COLO668 (cell line): ENCODE measurements around the gene KCNG2.
"Not testable (repeated sequence)": the region's sequence is repeated elsewhere in the genome, so short reads cannot be mapped to it uniquely, and the experiment has no call there.

ENCODE experiments used
- DNase-seq: peaks from one replicate; lab custom pipeline; 2025; ENCODE audit not compliant: unreplicated experiment; lab: John Stamatoyannopoulos, UW

Gene KCNG2

DNA sequence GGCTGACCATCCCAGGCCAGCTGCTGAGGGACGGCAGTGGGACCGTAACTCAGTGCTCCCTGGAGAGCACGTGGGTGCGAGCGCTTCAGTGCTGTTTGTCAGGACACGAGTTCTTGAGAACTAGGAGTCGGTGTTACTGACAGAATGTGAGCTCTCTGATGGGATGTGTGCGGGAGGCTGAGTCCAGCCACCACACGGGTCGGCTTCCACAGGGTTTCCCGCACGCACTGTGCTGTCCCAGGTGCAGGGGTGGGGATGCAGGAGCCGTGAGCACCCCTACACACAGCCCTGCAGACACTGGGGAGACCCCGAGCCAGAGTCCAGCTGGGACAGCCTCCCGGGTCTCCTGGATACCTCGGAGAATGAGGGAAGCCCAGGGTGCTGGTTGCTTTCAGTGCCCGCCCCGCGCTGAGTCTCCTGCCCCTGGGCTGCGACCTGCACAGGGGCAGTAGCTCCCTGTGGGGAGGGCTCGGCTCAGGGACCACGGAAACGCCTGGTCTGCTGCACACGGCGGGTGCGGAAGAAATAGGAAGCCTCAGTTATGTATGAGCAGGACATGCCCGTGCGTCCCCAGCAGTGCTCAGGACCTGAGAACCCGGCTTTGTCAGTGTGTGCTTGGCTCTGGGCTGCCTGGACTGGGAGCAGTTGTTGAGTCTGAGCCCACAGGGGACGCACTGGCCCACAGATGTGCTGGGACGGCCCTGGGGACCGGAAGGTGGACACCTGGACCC, 71.2 kb downstream of the KCNG2 start:
- DNase-seq: no peak

DNA sequence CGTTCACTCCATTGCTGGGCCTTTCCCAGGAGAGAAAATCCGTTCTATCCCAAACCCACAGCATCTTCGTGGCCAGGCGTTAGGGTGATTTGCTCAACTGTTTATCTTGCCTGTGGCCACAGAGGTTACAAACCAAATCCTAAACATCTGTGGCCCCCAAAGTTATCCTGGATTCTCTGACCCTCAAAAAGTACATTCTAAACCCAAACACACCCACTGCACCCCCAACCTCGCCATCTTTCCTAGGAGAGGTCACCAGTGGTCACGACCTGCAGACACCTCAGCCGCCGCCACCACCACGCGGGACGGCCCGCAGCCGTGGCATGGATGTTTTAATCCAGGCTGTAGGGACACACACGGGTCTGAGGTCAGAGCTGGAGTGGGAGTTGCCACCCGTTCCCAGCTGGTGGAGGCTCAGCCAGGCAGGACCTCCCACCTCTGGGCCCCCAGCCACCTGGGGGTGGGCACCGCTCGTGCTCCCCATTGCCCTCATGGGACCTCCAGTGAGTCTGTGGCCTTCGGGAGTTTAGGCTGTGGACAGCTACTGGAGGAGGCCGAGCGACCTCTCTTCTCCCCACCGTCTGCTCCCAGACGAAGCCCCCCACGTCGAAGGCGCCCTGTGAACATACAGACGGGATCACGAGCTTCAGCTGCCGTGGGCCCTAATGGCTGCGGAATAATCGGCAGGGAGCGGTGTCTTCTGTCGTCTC, 72.0 kb downstream of the KCNG2 start:
- no peak for DNase-seq

DNA sequence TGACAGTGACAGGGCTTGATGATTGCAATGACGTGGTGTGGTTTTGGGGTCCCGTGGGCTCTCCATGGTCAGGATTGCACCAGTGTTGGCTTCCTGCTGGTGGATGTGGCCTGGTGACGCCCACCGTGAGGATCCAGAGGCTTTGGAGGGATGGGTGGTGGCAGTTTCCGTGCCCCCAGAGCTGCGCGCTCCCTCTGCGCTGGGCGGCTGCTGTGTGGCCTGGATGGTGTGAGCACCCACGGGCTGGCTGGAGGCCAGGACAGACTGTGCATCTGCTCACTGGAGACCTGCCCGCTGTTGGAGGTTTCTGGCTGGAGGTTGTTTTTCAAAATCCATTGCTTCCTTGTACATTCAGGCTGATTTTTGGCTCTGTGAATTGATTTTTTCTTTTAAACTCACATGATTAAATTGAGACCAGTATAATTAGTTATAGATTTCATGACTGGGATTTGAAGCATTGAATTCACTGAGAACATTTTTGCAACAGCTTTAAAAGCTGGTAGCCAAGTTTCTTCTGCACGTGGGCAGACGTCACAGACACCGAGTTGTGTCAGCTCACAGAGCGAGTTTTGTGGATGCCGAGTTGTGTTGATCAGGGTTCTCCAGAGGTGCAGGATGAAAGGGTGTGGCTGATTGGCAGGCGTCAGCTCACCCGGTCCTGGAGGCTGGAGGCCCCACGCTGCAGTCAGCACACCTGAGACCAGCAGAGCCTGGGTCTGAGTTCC, 72.7 kb downstream of the KCNG2 start:
- DNase-seq: no peak

DNA sequence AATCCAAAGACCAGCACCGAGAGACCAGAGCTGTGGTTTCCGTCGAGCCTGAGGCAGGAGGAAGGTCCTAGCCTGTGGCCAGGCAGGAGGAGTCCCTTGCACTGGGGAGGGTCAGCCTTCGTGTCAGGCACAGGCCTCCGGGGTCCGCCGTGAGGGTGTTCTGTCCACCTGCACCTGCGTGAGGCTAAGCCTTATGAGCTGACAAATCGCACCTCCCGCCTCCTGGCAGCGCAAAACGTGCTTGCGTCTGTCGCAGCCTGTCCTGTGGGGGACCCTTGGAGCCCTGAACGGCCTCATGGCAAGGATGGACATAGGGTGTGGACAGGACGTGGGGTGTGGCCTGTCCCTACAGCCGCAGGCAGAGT, 73.3 kb downstream of the KCNG2 start:
- DNase-seq: no peak

GRCh38 chr18:79871481-79872091, 73.8 kb downstream of the KCNG2 start:
- DNase-seq: no peak

DNA sequence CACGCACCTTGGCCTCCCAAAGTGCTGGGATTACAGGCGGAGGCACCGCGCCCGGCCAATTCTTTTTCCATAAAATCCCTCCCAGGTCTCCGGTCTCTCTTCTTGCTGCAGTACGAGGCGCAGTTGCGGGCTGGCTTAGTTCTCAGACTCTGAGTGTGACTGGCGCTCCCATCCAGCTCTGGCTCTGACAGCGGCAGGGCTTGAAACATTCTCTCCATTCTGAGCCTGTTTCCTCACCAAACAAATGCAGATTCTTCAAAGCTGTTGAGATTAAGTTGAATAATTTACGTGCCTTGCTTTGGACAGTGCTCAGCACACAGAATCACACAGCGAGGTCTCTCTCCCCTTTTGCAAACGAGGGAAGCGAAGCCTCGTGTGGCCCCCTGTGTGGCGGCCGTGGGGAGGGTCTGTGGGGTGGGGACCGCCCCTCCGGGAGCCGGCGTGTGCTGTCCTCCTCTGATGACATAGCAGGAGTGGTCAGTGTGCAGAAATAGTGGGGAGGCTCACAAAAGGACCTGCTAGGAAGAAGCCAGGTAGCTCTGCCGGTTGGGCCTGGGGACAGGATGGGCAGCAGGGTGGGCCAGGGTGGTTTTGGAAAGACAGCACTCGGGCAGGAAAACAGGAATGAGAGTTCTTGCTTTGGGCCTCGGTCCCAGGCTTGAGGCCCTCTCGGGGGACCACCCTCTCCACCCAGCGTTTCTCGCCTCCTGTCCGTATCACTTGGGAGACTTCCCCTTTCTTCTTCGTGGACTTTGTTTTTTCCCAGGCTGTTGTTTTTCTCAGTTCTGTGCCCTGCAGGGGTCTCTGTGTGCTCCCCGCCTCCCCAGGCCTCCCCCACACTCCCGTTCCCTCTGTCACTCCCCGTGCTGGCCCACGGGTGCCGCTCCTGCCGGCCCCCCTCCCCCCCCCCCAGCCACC, 75.0 kb downstream of the KCNG2 start:
- DNase-seq: no peak

DNA sequence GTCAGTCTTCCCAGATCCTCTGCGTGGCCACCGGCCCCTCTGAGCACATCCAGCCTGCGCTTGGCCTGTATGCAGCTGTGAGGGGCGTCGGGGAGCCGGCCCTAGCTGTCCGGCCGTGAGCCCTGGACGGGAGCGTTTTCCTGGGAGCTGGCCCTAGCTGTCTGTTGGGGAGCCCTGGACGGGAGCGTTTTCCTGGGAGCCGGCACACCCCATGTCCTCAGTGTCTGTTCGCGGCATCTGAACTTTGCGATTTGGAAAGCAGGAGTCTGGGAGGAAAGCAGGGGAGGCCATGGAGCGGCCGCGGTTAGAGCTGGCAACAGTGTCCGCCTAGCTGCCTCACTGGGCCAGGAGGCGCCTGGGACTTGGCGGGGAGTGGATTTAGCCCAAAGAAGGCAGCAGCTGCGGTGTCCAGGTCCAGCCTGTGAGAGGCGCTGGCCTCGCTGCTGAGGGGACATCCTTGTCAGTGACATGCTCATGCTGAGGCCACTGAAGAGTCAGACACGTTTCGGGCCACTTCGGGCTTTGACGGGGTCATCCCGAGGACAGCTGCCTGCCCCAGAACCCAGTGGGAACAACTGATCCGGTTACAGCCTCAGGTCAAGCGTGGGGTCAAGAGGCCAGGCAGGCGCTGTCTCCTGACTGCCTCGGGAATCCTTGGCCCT, 75.8 kb downstream of the KCNG2 start:
- DNase-seq: no peak

- DNase-seq: no peak
Observed at GRCh38 chr18:79874553-79875530, 77.1 kb downstream of the KCNG2 start.

DNA sequence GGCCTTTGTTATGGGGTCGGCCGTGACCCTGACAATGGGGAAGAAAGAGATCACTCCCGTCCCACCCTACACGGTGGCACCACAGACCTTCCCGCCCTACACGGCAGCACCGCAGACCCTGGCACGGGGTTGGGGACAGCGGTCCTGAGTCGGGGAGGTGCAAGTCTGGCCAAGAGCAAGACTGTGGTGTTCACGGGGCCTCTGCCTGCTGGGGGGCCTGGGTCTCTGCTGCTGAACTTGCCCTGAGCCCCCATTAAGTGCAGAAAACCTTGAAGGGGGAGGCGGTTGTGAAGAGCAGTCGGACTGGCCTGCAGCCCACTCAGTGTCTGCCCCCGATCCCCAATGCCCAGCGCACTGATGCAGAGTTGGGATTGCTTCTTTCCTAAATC, 77.8 kb downstream of the KCNG2 start:
- no peak for DNase-seq

GRCh38 chr18:79875931-79876461, 78.3 kb downstream of the KCNG2 start:
- DNase-seq: no peak

DNA sequence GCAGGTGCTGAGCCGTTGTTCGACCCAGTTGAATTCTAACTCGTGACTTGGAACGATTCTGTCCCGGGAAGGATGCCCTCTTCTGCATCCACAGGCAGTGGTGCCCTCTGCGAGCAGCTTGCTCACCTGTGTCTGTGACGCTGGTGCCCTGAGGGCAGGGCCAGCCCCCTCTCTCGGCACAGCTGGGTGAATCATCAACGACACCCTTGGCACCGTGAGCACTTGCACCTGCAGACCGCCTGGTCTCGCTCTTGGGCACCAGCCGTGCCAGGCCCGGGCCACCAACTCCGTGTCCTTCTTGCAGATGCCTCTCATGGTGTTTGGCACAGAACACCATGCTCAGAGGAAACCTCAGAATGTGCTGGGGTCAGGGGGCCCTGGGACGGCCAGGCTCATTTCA, 78.8 kb downstream of the KCNG2 start:
- DNase-seq: peak; percentile 50

- no peak for DNase-seq
Observed at GRCh38 chr18:79877163-79878091, 79.7 kb downstream of the KCNG2 start.

- DNase-seq: not testable (repeated sequence)
Observed at GRCh38 chr18:79878246-79878645, 80.5 kb downstream of the KCNG2 start.

- no peak for DNase-seq
Observed at GRCh38 chr18:79878741-79879378, 81.1 kb downstream of the KCNG2 start.

DNA sequence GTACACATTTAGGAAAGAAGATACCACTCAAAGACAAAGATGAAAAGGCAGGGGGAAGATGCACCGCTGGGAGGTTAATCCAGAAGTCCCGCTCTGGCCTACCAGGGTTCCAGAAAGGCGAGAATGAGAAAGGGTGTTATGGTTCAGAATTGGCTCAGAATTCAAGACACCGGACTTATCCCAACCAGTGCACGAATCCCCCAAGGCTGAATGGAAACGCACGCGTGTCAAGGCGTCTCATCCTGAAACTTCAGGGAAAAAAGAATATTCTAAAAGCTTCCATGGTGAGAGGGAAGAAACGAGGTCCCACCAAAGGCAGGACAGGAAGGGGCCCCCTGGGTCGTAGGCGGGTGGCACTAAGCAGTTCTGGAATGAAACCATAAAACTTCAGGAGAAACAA, 81.8 kb downstream of the KCNG2 start:
- no peak for DNase-seq

- no peak for DNase-seq
Observed at GRCh38 chr18:79881695-79882094, 84.0 kb downstream of the KCNG2 start.
